OCI-LY1 (cell line): ENCODE data around the gene ARID5A.

Source experiments
- H2AFZ ChIP-seq: fragments of 200-600 bp; sonication (generic), shearing (Covaris generic); 2 replicates; pipeline ENCODE4 v1.6.0; 2014; ENCODE audit warnings: antibody characterized with exemption, mild to moderate bottlenecking, low read length
- H3F3A ChIP-seq: fragments of 200-600 bp; sonication (generic), shearing (Covaris generic); 2 replicates; pipeline ENCODE4 v1.6.0; 2014; ENCODE audit warnings: mild to moderate bottlenecking, antibody characterized with exemption, low read length, moderate library complexity; ENCODE audit not compliant: insufficient read depth
- H3K27ac ChIP-seq: fragments of 200-600 bp; sonication (generic); 2 replicates; pipeline ENCODE4 v1.5.1; 2014; ENCODE audit warnings: low read length, mixed run types, mild to moderate bottlenecking, low read depth; ENCODE audit not compliant: poor library complexity, severe bottlenecking
- H3K27me3 ChIP-seq: fragments of 200-600 bp; sonication (generic); 2 replicates; pipeline ENCODE4 v1.6.0; 2014; ENCODE audit warnings: antibody characterized with exemption, mild to moderate bottlenecking, low read length, moderate library complexity; ENCODE audit not compliant: insufficient read depth
- H3K36me3 ChIP-seq: fragments of 200-600 bp; sonication (generic); 2 replicates; pipeline ENCODE4 v1.6.1; 2014; ENCODE audit warnings: mild to moderate bottlenecking, antibody characterized with exemption, low read length, moderate library complexity, mixed read lengths; ENCODE audit not compliant: insufficient read depth
- H3K4me1 ChIP-seq: fragments of 200-600 bp; sonication (generic); 2 replicates; pipeline ENCODE4 v1.5.1; 2014; ENCODE audit warnings: mild to moderate bottlenecking, low read length, moderate library complexity; ENCODE audit not compliant: insufficient read depth, severe bottlenecking
- H3K4me2 ChIP-seq: fragments of 200-600 bp; sonication (generic), shearing (Covaris generic); 2 replicates; pipeline ENCODE4 v1.6.1; 2014; ENCODE audit warnings: low read length
- H3K4me3 ChIP-seq: fragments of 200-600 bp; sonication (generic); 2 replicates; pipeline ENCODE4 v1.5.1; 2014; ENCODE audit warnings: low read length, low read depth, mild to moderate bottlenecking, mixed read lengths; ENCODE audit not compliant: poor library complexity, severe bottlenecking
- H3K79me2 ChIP-seq: fragments of 200-600 bp; shearing (Covaris generic); 2 replicates; pipeline ENCODE4 v1.6.1; 2016; ENCODE audit warnings: mixed run types, low read length, mixed read lengths; ENCODE audit not compliant: insufficient read depth
- H3K9ac ChIP-seq: fragments of 200-600 bp; sonication (generic), shearing (Covaris generic); 2 replicates; pipeline ENCODE4 v1.6.1; 2014; ENCODE audit warnings: mild to moderate bottlenecking, low read length, mixed read lengths
- H3K9me2 ChIP-seq: fragments of 200-600 bp; sonication (generic), shearing (Covaris generic); 2 replicates; pipeline ENCODE4 v1.6.1; 2014; ENCODE audit warnings: low read depth, mild to moderate bottlenecking, low read length, mixed read lengths
- H3K9me3 ChIP-seq: fragments of 200-600 bp; shearing (Covaris generic); 2 replicates; pipeline ENCODE4 v1.6.1; 2014; ENCODE audit warnings: low read length, mixed read lengths
- H4K20me1 ChIP-seq: fragments of 200-600 bp; sonication (generic), shearing (Covaris generic); 2 replicates; pipeline ENCODE4 v1.6.0; 2016; ENCODE audit warnings: mild to moderate bottlenecking, low read length; ENCODE audit not compliant: insufficient read depth
- CTCF ChIP-seq: fragments of 200-600 bp; sonication (generic), shearing (Covaris generic); IDR thresholded peaks from 2 replicates; pipeline ENCODE4 v1.5.1; 2017; ENCODE audit warnings: mild to moderate bottlenecking, antibody characterized with exemption, low read length, moderate library complexity, mixed read lengths
- EZH2 ChIP-seq: fragments of 200-600 bp; sonication (generic), shearing (Covaris generic); IDR thresholded peaks from 2 replicates; pipeline ENCODE4 v1.8.0; 2017; ENCODE audit warnings: borderline replicate concordance, mixed run types, mild to moderate bottlenecking, antibody characterized with exemption, low read length, moderate library complexity, mixed read lengths

Gene ARID5A

GRCh38 chr2:96546797-96547196, 10.2 kb downstream of the ARID5A start:
- no peaks in the 10 kb centered on the region for H3K9me3 ChIP-seq
- H3K27ac ChIP-seq = no peak overlapping the region
- no peaks in the 10 kb centered on the region for H3K4me1 ChIP-seq
- no peaks in the 10 kb centered on the region for H3K9me2 ChIP-seq
- no peaks in the 10 kb centered on the region for H4K20me1 ChIP-seq
- no peak overlapping the region for H2AFZ ChIP-seq
- H3K27me3 ChIP-seq = no peaks in the 10 kb centered on the region
- TF ChIP-seq EZH2 (no peak), CTCF (no peak)
- H3K4me3 ChIP-seq = no peak overlapping the region
- H3K79me2 ChIP-seq = no peaks in the 10 kb centered on the region
- H3K36me3 ChIP-seq = no peaks in the 10 kb centered on the region
- no peak overlapping the region for H3K9ac ChIP-seq
- H3K4me2 ChIP-seq = no peak overlapping the region
- no peaks in the 10 kb centered on the region for H3F3A ChIP-seq

DNA sequence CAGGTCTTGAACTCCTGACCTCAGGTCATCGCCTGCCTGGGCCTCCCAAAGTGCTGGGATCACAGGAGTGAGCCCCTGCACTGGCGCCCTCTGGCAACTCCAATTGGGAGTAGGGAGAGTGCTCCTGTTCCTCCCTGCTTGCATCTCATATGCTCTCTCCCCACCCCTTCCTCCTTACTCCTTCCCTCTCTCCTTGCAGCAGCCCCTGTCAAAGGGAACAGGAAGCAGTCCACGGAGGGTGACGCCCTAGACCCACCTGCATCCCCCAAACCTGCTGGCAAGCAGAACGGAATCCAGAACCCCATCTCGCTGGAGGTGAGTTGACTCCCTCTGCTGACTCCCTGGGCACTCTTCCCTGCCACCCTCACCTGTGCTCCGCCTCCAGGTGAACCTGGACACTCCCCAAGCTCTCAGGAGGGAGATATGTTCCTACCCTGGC, 10.7 kb downstream of the ARID5A start:
- Histone ChIP-seq H3K27me3 (no peaks in the 10 kb centered on the region), H3K4me1 (no peaks in the 10 kb centered on the region), H3K4me3 (no peak overlapping the region), H3K36me3 (no peaks in the 10 kb centered on the region), H3K4me2 (no peak overlapping the region), H3F3A (no peaks in the 10 kb centered on the region), H4K20me1 (no peaks in the 10 kb centered on the region), H3K9me2 (no peaks in the 10 kb centered on the region), H3K27ac (no peak overlapping the region), H3K79me2 (no peaks in the 10 kb centered on the region), H3K9ac (no peak overlapping the region), H3K9me3 (no peaks in the 10 kb centered on the region), H2AFZ (no peak overlapping the region)
- no peak for TF ChIP-seq CTCF
- TF ChIP-seq EZH2 = no peak

DNA sequence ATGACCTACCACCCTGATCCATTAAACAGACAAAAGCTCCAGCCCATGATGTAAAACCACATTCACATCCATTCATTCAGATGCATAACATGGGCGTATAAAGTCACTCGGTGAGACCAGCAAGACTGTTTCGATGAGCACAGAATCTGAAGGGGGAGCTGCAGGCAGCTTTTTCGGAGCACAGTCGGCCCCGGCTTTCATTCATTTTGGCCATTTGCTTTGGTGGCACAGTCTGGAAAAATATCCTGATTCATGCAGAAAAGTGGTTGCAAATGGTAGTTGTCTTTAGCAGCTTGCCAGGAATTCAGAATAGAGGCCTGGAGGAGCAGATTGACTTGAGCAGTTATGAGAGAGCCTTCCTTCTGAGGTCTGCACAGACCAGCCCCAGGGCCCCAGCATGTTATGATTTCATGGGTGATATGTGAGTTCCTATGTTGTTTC, 11.2 kb downstream of the ARID5A start:
- Histone ChIP-seq H3K9ac (no peak overlapping the region), H3F3A (no peaks in the 10 kb centered on the region), H4K20me1 (no peaks in the 10 kb centered on the region), H3K4me2 (no peak overlapping the region), H2AFZ (no peak overlapping the region), H3K4me1 (no peaks in the 10 kb centered on the region), H3K9me2 (no peaks in the 10 kb centered on the region), H3K79me2 (no peaks in the 10 kb centered on the region), H3K9me3 (no peaks in the 10 kb centered on the region), H3K27me3 (no peaks in the 10 kb centered on the region), H3K36me3 (no peaks in the 10 kb centered on the region), H3K27ac (no peak overlapping the region), H3K4me3 (no peak overlapping the region)
- TF ChIP-seq CTCF = no peak
- TF ChIP-seq EZH2 = no peak
